VCaP (cell line): Measurements from ENCODE around the gene ZNF471.

Source experiments
- H3K27ac ChIP-seq: fragments of 450-650 bp; 2 replicates; pipeline ENCODE4 v1.5.1; 2017
- CTCF ChIP-seq: fragments of 450-650 bp; conservative IDR thresholded peaks from 2 replicates; pipeline ENCODE4 v1.5.1; 2017; ENCODE audit warnings: mild to moderate bottlenecking, moderate library complexity

ZNF471 gene

GRCh38 chr19:56507446-56508289 is at the start of gene ZNF471:
ZNF471 (plus strand) TSS chr19:56507855; CDS start chr19:56511572, 3,717 bp downstream.
- H3K27ac ChIP-seq = peak within 1 kb of the TSS; percentile 92

GRCh38 chr19:56474308-56474707 is 33.3 kb upstream of the ZNF471 start:
- H3K27ac ChIP-seq = no peak overlapping the region
- no peak for TF ChIP-seq CTCF

More at GRCh38 chr19:56507446-56508289, at the start of gene ZNF471:
- no peak for TF ChIP-seq CTCF

- H3K27ac ChIP-seq = peak overlapping the region; percentile 93
- no peak for TF ChIP-seq CTCF
Measured at GRCh38 chr19:56476093-56476492, 31.6 kb upstream of the ZNF471 start.

- H3K27ac ChIP-seq = peak within 1 kb of the TSS; percentile 93
- no peak for TF ChIP-seq CTCF
Measured at GRCh38 chr19:56476651-56477428, 30.8 kb upstream of the ZNF471 start, which contains the start of gene ZNF667. ZNF667 (minus strand) TSS chr19:56477345; CDS start chr19:56462370, 14,975 bp downstream.

- H3K27ac ChIP-seq = peak overlapping the region; percentile 93
- TF ChIP-seq CTCF = no peak
Measured at GRCh38 chr19:56477429-56478338, 30.0 kb upstream of the ZNF471 start.

GRCh38 chr19:56491399-56491798 is 16.3 kb upstream of the ZNF471 start:
- H3K27ac ChIP-seq = no peak overlapping the region
- no peak for TF ChIP-seq CTCF
